K562 (cell line): ENCODE data around the gene MTHFS. TPM values are rescaled to one million over a fixed set of nuclear protein-coding genes. Genes with fewer than 3 reads are reported as not detected.

Experiments used
- CBFA2T3 ChIP-seq: fragments of 450-650 bp; IDR thresholded peaks from 2 replicates; pipeline ENCODE4 v1.6.1; 2017
- CREM ChIP-seq: IDR thresholded peaks from 2 replicates; pipeline ENCODE4 v1.6.1; 2014; ENCODE audit warnings: antibody characterized with exemption, low read depth
- FUS ChIP-seq: fragments of 200-400 bp; formaldehyde crosslinking; optimal IDR thresholded peaks from 2 replicates; pipeline ENCODE3; 2017; ENCODE audit warnings: low read depth, low read length
- GATA2 ChIP-seq: sonication (generic); formaldehyde crosslinking; IDR thresholded peaks from 2 replicates; pipeline ENCODE4 v1.4.0; 2020; ENCODE audit warnings: mild to moderate bottlenecking, missing genetic modification reagents
- IFI16 ChIP-seq: fragments of 250-450 bp; sonication (Bioruptor Pico); IDR thresholded peaks from 2 replicates; pipeline ENCODE4 v2.1.2; 2022; ENCODE audit warnings: mild to moderate bottlenecking, inconsistent platforms
- JUND ChIP-seq, 2 experiments: IDR thresholded peaks; 2 replicates in 1 of 2; 3 replicates in 1 of 2; pipeline ENCODE4 v1.6.1; 2011; ENCODE audit warnings: borderline replicate concordance in 2 of 2, low read depth in 2 of 2, low read length in 2 of 2, improper control_type of control experiment in 1 of 2, missing biosample characterization in 1 of 2, missing genetic modification characterization in 1 of 2, missing genetic modification reagents in 1 of 2
- KAT8 ChIP-seq: fragments of 450-650 bp; IDR thresholded peaks from 2 replicates; pipeline ENCODE4 v1.6.1; 2016; ENCODE audit warnings: low read depth, mild to moderate bottlenecking
- MAFF ChIP-seq: IDR thresholded peaks from 2 replicates; pipeline ENCODE4 v1.6.1; 2012; ENCODE audit warnings: low read length, improper control_type of control experiment
- MAFK ChIP-seq: IDR thresholded peaks from 2 replicates; pipeline ENCODE4 v1.6.1; 2011; ENCODE audit warnings: low read length, improper control_type of control experiment
- MEIS2 ChIP-seq: fragments of 450-650 bp; IDR thresholded peaks from 2 replicates; pipeline ENCODE4 v1.6.1; 2014; ENCODE audit warnings: mild to moderate bottlenecking; ENCODE audit not compliant: partially characterized antibody
- MYC ChIP-seq, 2 experiments: fragments of 250-450 bp in 1 of 2; sonication (Bioruptor Pico) in 1 of 2; IDR thresholded peaks; 2 replicates each; pipeline versions ENCODE4 v1.5.1 to v1.6.1; 2012 to 2021; ENCODE audit warnings: low read depth in 2 of 2, borderline replicate concordance in 1 of 2, improper control_type of control experiment in 1 of 2, low read length in 1 of 2, mild to moderate bottlenecking in 1 of 2, moderate library complexity in 1 of 2
- NCOR1 ChIP-seq: fragments of 450-650 bp; IDR thresholded peaks from 2 replicates; pipeline ENCODE4 v1.6.1; 2016; ENCODE audit warnings: mild to moderate bottlenecking, moderate library complexity
- POLR2AphosphoS5 ChIP-seq: IDR thresholded peaks from 2 replicates; pipeline ENCODE4 v1.6.1; 2011; ENCODE audit warnings: mild to moderate bottlenecking, low read depth, low read length, moderate library complexity; ENCODE audit not compliant: control insufficient read depth, insufficient read depth
- PURB ChIP-seq: sonication (generic); formaldehyde crosslinking; IDR thresholded peaks from 2 replicates; pipeline ENCODE4 v1.9.0; 2021; ENCODE audit warnings: low read depth, mild to moderate bottlenecking, missing genetic modification reagents
- RBM25 ChIP-seq: fragments of 200-400 bp; formaldehyde crosslinking; IDR thresholded peaks from 2 replicates; pipeline ENCODE4 v1.6.1; 2018; ENCODE audit warnings: low read length, low read depth, moderate library complexity; ENCODE audit not compliant: severe bottlenecking
- SMARCC2 ChIP-seq: fragments of 450-650 bp; IDR thresholded peaks from 2 replicates; pipeline ENCODE4 v1.6.1; 2017; ENCODE audit warnings: antibody characterized with exemption, moderate library complexity, mild to moderate bottlenecking, low read depth
- SMARCE1 ChIP-seq: fragments of 450-650 bp; IDR thresholded peaks from 2 replicates; pipeline ENCODE4 v1.7.1; 2016; ENCODE audit warnings: mild to moderate bottlenecking
- ZNF644 ChIP-seq: fragments of 200-800 bp; sonication (Bioruptor generic); IDR thresholded peaks from 2 replicates; pipeline ENCODE4 v1.6.1; 2016; ENCODE audit warnings: low read depth, missing genetic modification characterization, missing compliant biosample characterization
- polyA plus RNA-seq, 8 experiments: library from polyadenylated mRNA; depleted of rRNA in 4 of 8; stranded (reverse) in 5 of 8; unstranded in 3 of 8; fragments of >200 nt; fragmentation: Nextera tagmentation in 2 of 8; fragmentation: Illumina TruSeq in 1 of 8; extraction: Ambion mirVana in 2 of 8; extraction: Trizol in 1 of 8; gene quantifications; 2 replicates each; pipeline versions ENCODE4 v1.2.1 to v1.2.3, GENCODE V29; 2011 to 2014; ENCODE audit warnings: inconsistent platforms in 1 of 8, missing spikeins in 1 of 8
- total RNA-seq, 7 experiments: library from RNA; depleted of rRNA in 6 of 7; stranded (reverse); fragments of >200 nt in 6 of 7; fragmentation: Illumina TruSeq in 2 of 7; extraction: Trizol in 2 of 7; gene quantifications; 2 replicates each; pipeline versions ENCODE4 v1.2.1 to v1.2.3, GENCODE V29; 2011 to 2021; ENCODE audit warnings: low replicate concordance in 1 of 7
- TF ChIP-seq, protein P1 (sequence below), 2 experiments: fragments of 450-650 bp in 1 of 2; sonication (generic) in 1 of 2; formaldehyde crosslinking in 1 of 2; IDR thresholded peaks in 1 of 2; conservative IDR thresholded peaks in 1 of 2; 2 replicates each; pipeline versions ENCODE4 v1.6.1 to v1.8.1; 2016 to 2023; ENCODE audit warnings: mild to moderate bottlenecking in 2 of 2, moderate library complexity in 2 of 2, inconsistent platforms in 1 of 2, missing genetic modification reagents in 1 of 2
- TF ChIP-seq, protein P2 (sequence below): sonication (generic); formaldehyde crosslinking; IDR thresholded peaks from 2 replicates; pipeline ENCODE4 v1.9.0; 2022; ENCODE audit warnings: mild to moderate bottlenecking, missing genetic modification reagents
- TF ChIP-seq, protein P3 (sequence below): sonication (generic); formaldehyde crosslinking; IDR thresholded peaks from 2 replicates; pipeline ENCODE4 v1.8.1; 2023; ENCODE audit warnings: mild to moderate bottlenecking, missing genetic modification reagents
- TF ChIP-seq, protein P4 (sequence below): fragments of 450-650 bp; IDR thresholded peaks from 2 replicates; pipeline ENCODE4 v1.6.1; 2016

The MTHFS gene
- total and polyA plus RNA-seq, 9 of the 15 experiments (the other 6 are each of a cell fraction or from before 2014, with no cell fraction given) = 17.8 to 79.3 (median 41.7) TPM

DNA sequence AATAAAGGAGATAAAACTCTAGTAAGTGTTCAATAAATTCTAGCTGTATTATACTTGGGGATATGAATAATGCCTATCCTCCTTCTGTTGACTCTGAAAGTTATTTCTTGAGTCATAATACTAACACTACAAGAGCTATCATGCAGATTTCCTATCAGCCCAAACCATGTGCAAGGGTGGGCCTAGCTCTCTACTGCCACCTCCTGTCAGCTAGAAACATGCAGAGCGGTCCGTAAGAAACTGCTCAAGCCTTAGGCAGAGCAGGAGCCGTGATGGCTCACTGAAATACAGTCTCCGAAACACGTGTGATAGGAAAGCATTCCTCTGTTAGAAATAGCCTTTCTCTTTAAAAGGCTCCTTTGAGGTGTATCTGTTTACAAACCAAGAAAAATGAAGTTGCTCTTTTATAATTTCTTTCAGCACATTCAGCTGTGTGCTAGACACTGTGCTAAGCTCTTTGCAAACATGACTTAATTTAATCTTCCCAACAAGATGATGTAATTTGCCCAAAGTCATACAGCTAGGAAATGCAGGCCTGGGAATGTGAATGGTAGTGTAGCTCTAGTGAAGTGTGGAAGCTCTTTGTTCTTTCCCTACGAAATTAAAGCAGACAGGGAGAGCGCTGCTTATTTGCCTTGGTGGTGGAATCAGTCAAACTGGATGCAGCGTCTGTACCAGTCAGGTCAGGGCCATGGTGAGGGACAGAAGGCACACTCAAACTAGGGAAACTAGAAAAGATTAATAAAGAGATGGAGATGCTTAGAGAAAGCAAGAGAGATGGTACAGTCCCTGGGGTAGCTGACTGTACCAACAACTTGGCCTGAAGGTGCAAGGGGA lies 43.1 kb downstream of the MTHFS start (continued):
- TF ChIP-seq, protein P1, sequence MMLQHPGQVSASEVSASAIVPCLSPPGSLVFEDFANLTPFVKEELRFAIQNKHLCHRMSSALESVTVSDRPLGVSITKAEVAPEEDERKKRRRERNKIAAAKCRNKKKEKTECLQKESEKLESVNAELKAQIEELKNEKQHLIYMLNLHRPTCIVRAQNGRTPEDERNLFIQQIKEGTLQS (IDR thresholded peaks at IDR 0.05) = peak; percentile 51; the same call in 1 of the 2 replicates
- TF ChIP-seq, protein P1 (CRISPR knock-in tag; conservative IDR thresholded peaks at IDR 0.05) = no peak
- TF ChIP-seq FUS (no peak), ZNF644 (tag) (no peak), POLR2AphosphoS5 (peak; percentile 39; the same call in 1 of the 2 replicates), MEIS2 (peak; percentile 32), SMARCC2 (0 out of 2 replicates have a peak, but pooled peaks have one; percentile 47), IFI16 (no peak), JUND (IDR thresholded peaks at IDR 0.05; ENCODE audit: borderline replicate concordance, low read depth, low read length) (peak; percentile 68), JUND (tag; IDR thresholded peaks at IDR 0.05; ENCODE audit: borderline replicate concordance, low read depth, low read length) (no peak; the same call in 2 of the 3 replicates), MAFF (no peak), MAFK (peak; percentile 37; the same call in 1 of the 2 replicates), CREM (peak; percentile 57; the same call in 1 of the 2 replicates), NCOR1 (peak; percentile 20; the same call in 1 of the 2 replicates), RBM25 (no peak), CBFA2T3 (peak; percentile 70), GATA2 (CRISPR knock-in tag) (no peak), SMARCE1 (peak; percentile 35; the same call in 1 of the 2 replicates), PURB (CRISPR knock-in tag) (no peak), MYC (IDR thresholded peaks at IDR 0.05; ENCODE audit: low read depth, low read length) (peak; percentile 96), MYC (CRISPR knock-in tag; IDR thresholded peaks at IDR 0.05; ENCODE audit: borderline replicate concordance, low read depth) (no peak), KAT8 (no peak)
- TF ChIP-seq, protein P2, sequence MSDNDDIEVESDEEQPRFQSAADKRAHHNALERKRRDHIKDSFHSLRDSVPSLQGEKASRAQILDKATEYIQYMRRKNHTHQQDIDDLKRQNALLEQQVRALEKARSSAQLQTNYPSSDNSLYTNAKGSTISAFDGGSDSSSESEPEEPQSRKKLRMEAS (CRISPR knock-in tag) = peak; percentile 39; the same call in 1 of the 2 replicates
- TF ChIP-seq, protein P3, sequence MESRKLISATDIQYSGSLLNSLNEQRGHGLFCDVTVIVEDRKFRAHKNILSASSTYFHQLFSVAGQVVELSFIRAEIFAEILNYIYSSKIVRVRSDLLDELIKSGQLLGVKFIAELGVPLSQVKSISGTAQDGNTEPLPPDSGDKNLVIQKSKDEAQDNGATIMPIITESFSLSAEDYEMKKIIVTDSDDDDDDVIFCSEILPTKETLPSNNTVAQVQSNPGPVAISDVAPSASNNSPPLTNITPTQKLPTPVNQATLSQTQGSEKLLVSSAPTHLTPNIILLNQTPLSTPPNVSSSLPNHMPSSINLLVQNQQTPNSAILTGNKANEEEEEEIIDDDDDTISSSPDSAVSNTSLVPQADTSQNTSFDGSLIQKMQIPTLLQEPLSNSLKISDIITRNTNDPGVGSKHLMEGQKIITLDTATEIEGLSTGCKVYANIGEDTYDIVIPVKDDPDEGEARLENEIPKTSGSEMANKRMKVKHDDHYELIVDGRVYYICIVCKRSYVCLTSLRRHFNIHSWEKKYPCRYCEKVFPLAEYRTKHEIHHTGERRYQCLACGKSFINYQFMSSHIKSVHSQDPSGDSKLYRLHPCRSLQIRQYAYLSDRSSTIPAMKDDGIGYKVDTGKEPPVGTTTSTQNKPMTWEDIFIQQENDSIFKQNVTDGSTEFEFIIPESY (CRISPR knock-in tag) = peak; percentile 52; the same call in 1 of the 2 replicates
- TF ChIP-seq, protein P4, sequence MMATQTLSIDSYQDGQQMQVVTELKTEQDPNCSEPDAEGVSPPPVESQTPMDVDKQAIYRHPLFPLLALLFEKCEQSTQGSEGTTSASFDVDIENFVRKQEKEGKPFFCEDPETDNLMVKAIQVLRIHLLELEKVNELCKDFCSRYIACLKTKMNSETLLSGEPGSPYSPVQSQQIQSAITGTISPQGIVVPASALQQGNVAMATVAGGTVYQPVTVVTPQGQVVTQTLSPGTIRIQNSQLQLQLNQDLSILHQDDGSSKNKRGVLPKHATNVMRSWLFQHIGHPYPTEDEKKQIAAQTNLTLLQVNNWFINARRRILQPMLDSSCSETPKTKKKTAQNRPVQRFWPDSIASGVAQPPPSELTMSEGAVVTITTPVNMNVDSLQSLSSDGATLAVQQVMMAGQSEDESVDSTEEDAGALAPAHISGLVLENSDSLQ = peak; percentile 36; the same call in 1 of the 2 replicates
